Measurements from ENCODE around the gene FYB2. TPM values are rescaled to one million over a fixed set of nuclear protein-coding genes. Genes with fewer than 3 reads are reported as not detected.
A peak's percentile ranks its signal among the peaks of the same experiment; 100 is the strongest.

The FYB2 gene
- total and polyA plus RNA-seq, 8 donors: 0.31 to 2.2 (median 0.75) TPM; not detected in 3

DNA sequence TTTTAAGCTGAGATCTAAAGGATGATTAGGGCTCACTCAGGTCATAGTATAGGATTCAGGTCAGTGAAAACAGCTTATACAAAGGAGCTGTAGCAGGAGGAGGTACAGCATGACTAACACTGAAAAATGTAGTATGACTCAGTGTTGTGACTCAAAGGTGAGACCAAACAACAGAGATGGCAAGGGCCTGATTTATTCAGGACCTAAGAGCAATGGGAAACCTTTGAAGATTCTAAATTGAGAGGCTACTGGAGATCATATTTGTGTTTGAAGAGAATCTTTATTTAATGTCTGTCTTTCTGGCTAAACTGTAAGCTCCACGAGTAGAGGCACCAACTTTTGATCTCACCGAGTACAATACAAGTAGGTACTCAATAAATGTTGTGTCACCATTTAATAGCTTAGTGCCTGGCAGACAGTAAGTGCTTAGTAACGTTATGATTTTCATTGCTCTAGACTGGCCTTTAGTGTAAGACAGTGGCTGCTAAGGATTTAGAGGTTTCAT lies 130.6 kb downstream of the FYB2 start:
- 56 to 76% (median 71%) methylated on average over 3 of the region's 3 CpGs for WGBS, 5 donors
- intact Hi-C loops (cut with DNase I; ENCODE audit: low total_unique reads): no loop called here
- DNase-seq: peak in 1 of 2 donors; percentile 7
- Histone ChIP-seq H3K9me3 (no peaks in the 10 kb centered on the region), H3K27ac (no peak overlapping the region), H3K4me1 (no peaks in the 10 kb centered on the region), H3K36me3 (no peaks in the 10 kb centered on the region), H3K4me3 (no peak overlapping the region), H3K27me3 (no peaks in the 10 kb centered on the region)
- TF ChIP-seq EP300 (IDR thresholded peaks at IDR 0.05): no peak

DNA sequence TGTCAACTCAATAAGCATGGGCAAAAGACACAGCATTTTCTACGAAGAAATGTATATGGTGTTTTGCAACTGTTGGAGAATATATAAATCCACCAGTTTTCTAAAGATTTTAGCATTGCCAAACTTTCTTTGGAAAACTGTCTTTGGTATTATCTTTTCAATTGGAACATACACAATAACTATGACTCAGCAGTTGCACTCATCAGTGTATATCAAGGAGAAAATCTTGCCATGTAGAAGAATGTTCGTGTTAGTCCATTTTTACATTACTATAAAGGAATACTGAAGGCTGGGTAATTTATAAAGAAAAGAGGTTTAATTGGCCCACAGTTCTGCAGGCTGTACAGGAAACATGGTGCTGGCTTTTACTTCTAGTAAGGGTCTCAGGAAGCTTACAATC lies 133.0 kb downstream of the FYB2 start:
- intact Hi-C loops (cut with DNase I; ENCODE audit: low total_unique reads): no loop called here
- Histone ChIP-seq H3K4me1 (no peaks in the 10 kb centered on the region), H3K36me3 (no peaks in the 10 kb centered on the region), H3K9me3 (no peaks in the 10 kb centered on the region), H3K27me3 (no peaks in the 10 kb centered on the region), H3K4me3 (no peak overlapping the region), H3K27ac (no peak overlapping the region)
- DNase-seq: no peak
- 80 to 93% (median 86%) methylated on average over 2 of the region's 2 CpGs for WGBS, 5 donors
- TF ChIP-seq POLR2AphosphoS5 (IDR thresholded peaks at IDR 0.05): no peak
- TF ChIP-seq, protein P1, sequence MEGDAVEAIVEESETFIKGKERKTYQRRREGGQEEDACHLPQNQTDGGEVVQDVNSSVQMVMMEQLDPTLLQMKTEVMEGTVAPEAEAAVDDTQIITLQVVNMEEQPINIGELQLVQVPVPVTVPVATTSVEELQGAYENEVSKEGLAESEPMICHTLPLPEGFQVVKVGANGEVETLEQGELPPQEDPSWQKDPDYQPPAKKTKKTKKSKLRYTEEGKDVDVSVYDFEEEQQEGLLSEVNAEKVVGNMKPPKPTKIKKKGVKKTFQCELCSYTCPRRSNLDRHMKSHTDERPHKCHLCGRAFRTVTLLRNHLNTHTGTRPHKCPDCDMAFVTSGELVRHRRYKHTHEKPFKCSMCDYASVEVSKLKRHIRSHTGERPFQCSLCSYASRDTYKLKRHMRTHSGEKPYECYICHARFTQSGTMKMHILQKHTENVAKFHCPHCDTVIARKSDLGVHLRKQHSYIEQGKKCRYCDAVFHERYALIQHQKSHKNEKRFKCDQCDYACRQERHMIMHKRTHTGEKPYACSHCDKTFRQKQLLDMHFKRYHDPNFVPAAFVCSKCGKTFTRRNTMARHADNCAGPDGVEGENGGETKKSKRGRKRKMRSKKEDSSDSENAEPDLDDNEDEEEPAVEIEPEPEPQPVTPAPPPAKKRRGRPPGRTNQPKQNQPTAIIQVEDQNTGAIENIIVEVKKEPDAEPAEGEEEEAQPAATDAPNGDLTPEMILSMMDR (IDR thresholded peaks at IDR 0.05): no peak
- no peak for TF ChIP-seq POLR2A (IDR thresholded peaks at IDR 0.05)
- TF ChIP-seq EP300 (IDR thresholded peaks at IDR 0.05): no peak

DNA sequence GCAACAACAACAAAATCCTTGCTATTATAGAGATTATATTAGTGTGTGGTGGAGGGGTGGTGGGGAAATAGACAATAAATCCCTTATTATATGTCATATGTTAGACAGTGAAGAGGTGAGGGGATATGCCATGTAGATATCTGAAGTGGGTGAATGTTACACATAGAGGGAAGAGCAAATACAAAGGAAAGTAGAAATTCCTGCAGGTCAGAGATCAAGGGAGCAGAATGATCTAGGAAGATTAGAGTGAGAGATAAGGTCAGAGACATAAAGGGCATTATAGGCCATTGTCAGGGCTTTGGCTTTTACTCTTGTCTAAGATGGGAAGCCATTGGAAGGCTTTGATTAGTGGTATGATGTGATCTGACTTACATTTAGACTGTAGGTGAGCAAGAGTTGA lies 135.6 kb downstream of the FYB2 start:
- no peaks in the 10 kb centered on the region for H3K36me3 ChIP-seq

DNA sequence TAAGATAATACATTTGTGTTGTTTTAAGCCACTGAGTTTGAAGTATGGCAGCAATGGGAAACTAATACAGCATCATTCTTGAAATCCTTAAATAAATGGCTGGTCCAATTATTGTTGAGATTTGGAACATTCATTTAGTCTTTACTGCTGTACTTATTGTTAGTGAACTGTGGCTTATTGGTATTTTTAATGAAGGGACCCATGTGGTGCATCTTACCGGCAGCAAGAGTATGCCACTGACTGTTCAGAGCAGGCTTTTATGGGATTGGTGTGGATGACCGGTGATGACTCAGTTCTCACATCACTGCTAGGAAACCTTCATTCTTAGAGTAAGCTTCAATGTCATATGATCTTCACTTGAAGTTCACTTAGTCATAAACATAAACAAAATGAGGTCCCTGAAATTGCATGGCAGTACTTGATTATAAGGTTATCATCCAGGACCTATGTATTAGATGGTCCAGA lies 142.6 kb downstream of the FYB2 start:
- no peak for DNase-seq
- no peaks in the 10 kb centered on the region for H3K9me3 ChIP-seq
- H3K27me3 ChIP-seq: no peaks in the 10 kb centered on the region
- H3K27ac ChIP-seq: no peak overlapping the region
- intact Hi-C loops (cut with DNase I; ENCODE audit: low total_unique reads): no loop called here
- H3K4me1 ChIP-seq: peaks cover 0 to 7% (median 3%) of the 10 kb centered on the region in 4 donors
- TF ChIP-seq EP300 (IDR thresholded peaks at IDR 0.05) (no peak), POLR2AphosphoS5 (IDR thresholded peaks at IDR 0.05) (no peak), POLR2A (IDR thresholded peaks at IDR 0.05) (no peak)
- TF ChIP-seq, protein P1 (IDR thresholded peaks at IDR 0.05): no peak
- no peak overlapping the region for H3K4me3 ChIP-seq
- WGBS, 5 donors: 43 to 94% (median 73%) methylated on average over 2 of the region's 2 CpGs
- H3K36me3 ChIP-seq: no peaks in the 10 kb centered on the region

More for the DNA sequence above, 135.6 kb downstream of the FYB2 start:
- intact Hi-C loops (cut with DNase I; ENCODE audit: low total_unique reads): no loop called here
- Histone ChIP-seq H3K4me3 (no peak overlapping the region), H3K4me1 (no peaks in the 10 kb centered on the region), H3K27ac (no peak overlapping the region), H3K9me3 (no peaks in the 10 kb centered on the region), H3K27me3 (no peaks in the 10 kb centered on the region)
- no peak for DNase-seq
- TF ChIP-seq EP300 (IDR thresholded peaks at IDR 0.05): no peak
- no peak for TF ChIP-seq POLR2A (IDR thresholded peaks at IDR 0.05)

DNA sequence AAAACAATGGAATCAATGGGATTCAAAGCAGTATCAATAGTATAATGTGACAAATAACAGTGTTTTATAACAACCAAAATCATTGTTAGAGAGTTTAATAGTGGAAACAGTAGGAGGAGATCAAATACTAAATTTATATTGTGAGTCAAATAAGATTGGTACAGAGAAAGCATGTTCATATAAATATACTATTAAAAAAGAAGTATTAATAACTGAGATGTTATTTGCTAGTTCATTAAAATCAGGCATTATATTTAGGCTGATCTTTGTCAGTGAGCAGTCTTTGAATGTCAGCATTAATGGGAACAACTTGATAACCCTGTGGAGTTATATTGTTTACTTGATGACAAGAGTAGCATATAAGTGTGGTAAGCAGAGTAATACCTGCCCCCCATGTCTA lies 143.4 kb downstream of the FYB2 start:
- Histone ChIP-seq H3K9me3 (no peaks in the 10 kb centered on the region), H3K27me3 (no peaks in the 10 kb centered on the region), H3K4me3 (no peak overlapping the region), H3K36me3 (no peaks in the 10 kb centered on the region), H3K4me1 (peaks cover 0 to 7% (median 3%) of the 10 kb centered on the region in 4 donors), H3K27ac (no peak overlapping the region)
- intact Hi-C loops (cut with DNase I; ENCODE audit: low total_unique reads): no loop called here
- TF ChIP-seq POLR2AphosphoS5 (IDR thresholded peaks at IDR 0.05) (no peak), POLR2A (IDR thresholded peaks at IDR 0.05) (no peak), EP300 (IDR thresholded peaks at IDR 0.05) (no peak)
- TF ChIP-seq, protein P1 (IDR thresholded peaks at IDR 0.05): no peak
- DNase-seq: no peak
